Activated naive CD8-positive, alpha-beta T cell (primary cell): ENCODE measurements around the gene KRTAP15-1.

ENCODE experiments used
- H3K27ac Mint-ChIP-seq: one replicate; pipeline ENCODE4 v1.8.0; 2021; ENCODE audit warnings: mixed read lengths
- H3K27me3 Mint-ChIP-seq: one replicate; pipeline ENCODE4 v1.8.0; 2021; ENCODE audit warnings: mixed read lengths
- H3K36me3 Mint-ChIP-seq: one replicate; pipeline ENCODE4 v1.8.0; 2021; ENCODE audit warnings: mixed read lengths
- H3K4me1 Mint-ChIP-seq: one replicate; pipeline ENCODE4 v1.8.0; 2021; ENCODE audit warnings: low read depth, mixed read lengths
- H3K4me3 Mint-ChIP-seq: one replicate; pipeline ENCODE4 v1.8.0; 2021; ENCODE audit warnings: mild to moderate bottlenecking, mixed read lengths
- H3K9me3 Mint-ChIP-seq: one replicate; pipeline ENCODE4 v1.8.0; 2021; ENCODE audit warnings: low read depth, mixed read lengths

The KRTAP15-1 gene

GRCh38 chr21:30439975-30440374, at the start of gene KRTAP15-1:
Gene KRTAP15-1 (plus strand): TSS chr21:30440275. CDS start chr21:30440328, 53 bp downstream.
- Mint-ChIP-seq H3K9me3 (no peaks in the 10 kb centered on the region), H3K27ac (no peak within 1 kb of the TSS), H3K4me3 (no peak within 1 kb of the TSS), H3K27me3 (peaks cover 5% of the 10 kb centered on the region), H3K4me1 (no peaks in the 10 kb centered on the region), H3K36me3 (no peaks in the 10 kb centered on the region)

GRCh38 chr21:30391492-30392025, 48.5 kb upstream of the KRTAP15-1 start:
- H3K9me3 Mint-ChIP-seq: peaks cover 6% of the 10 kb centered on the region
- H3K27ac Mint-ChIP-seq: no peak overlapping the region
- no peaks in the 10 kb centered on the region for H3K36me3 Mint-ChIP-seq
- no peak overlapping the region for H3K4me3 Mint-ChIP-seq
- H3K4me1 Mint-ChIP-seq: no peaks in the 10 kb centered on the region
- peaks cover 2% of the 10 kb centered on the region for H3K27me3 Mint-ChIP-seq

- Mint-ChIP-seq H3K27me3 (peaks cover 5% of the 10 kb centered on the region), H3K27ac (no peak within 1 kb of the TSS), H3K4me1 (no peaks in the 10 kb centered on the region), H3K36me3 (no peaks in the 10 kb centered on the region), H3K4me3 (no peak within 1 kb of the TSS), H3K9me3 (peaks cover 3% of the 10 kb centered on the region)
Observed at GRCh38 chr21:30395731-30396130, 44.3 kb upstream of the KRTAP15-1 start, which contains the start of gene KRTAP13-1. Gene KRTAP13-1 (plus strand): TSS chr21:30396031. CDS start chr21:30396087, 56 bp downstream.

GRCh38 chr21:30408782-30409494, 31.1 kb upstream of the KRTAP15-1 start:
- Mint-ChIP-seq H3K4me1 (no peaks in the 10 kb centered on the region), H3K36me3 (no peaks in the 10 kb centered on the region), H3K4me3 (no peak overlapping the region), H3K27ac (no peak overlapping the region), H3K9me3 (peaks cover 14% of the 10 kb centered on the region), H3K27me3 (peaks cover 16% of the 10 kb centered on the region)

GRCh38 chr21:30415993-30416392, 24.1 kb upstream of the KRTAP15-1 start:
- no peaks in the 10 kb centered on the region for H3K36me3 Mint-ChIP-seq
- no peaks in the 10 kb centered on the region for H3K4me1 Mint-ChIP-seq
- H3K9me3 Mint-ChIP-seq: peaks cover 11% of the 10 kb centered on the region

GRCh38 chr21:30425826-30426225, 14.2 kb upstream of the KRTAP15-1 start, which contains the start of gene KRTAP13-3:
Gene KRTAP13-3 (minus strand): TSS chr21:30425926. CDS start chr21:30425912, 14 bp downstream.
- no peaks in the 10 kb centered on the region for H3K4me1 Mint-ChIP-seq
- H3K9me3 Mint-ChIP-seq: no peaks in the 10 kb centered on the region
- H3K27me3 Mint-ChIP-seq: peaks cover 2% of the 10 kb centered on the region
- no peak within 1 kb of the TSS for H3K4me3 Mint-ChIP-seq
- H3K36me3 Mint-ChIP-seq: no peaks in the 10 kb centered on the region
- no peak within 1 kb of the TSS for H3K27ac Mint-ChIP-seq

More at GRCh38 chr21:30415993-30416392, 24.1 kb upstream of the KRTAP15-1 start:
- H3K27ac Mint-ChIP-seq: no peak overlapping the region
- H3K27me3 Mint-ChIP-seq: no peaks in the 10 kb centered on the region
- no peak overlapping the region for H3K4me3 Mint-ChIP-seq

GRCh38 chr21:30426731-30427130, 13.3 kb upstream of the KRTAP15-1 start:
- H3K36me3 Mint-ChIP-seq: no peaks in the 10 kb centered on the region
- peaks cover 2% of the 10 kb centered on the region for H3K27me3 Mint-ChIP-seq
- no peak overlapping the region for H3K4me3 Mint-ChIP-seq
- no peak overlapping the region for H3K27ac Mint-ChIP-seq
- no peaks in the 10 kb centered on the region for H3K9me3 Mint-ChIP-seq
- H3K4me1 Mint-ChIP-seq: no peaks in the 10 kb centered on the region

GRCh38 chr21:30430170-30430655, 9.9 kb upstream of the KRTAP15-1 start, which contains the start of gene KRTAP13-4:
Gene KRTAP13-4 (plus strand): TSS chr21:30430220. CDS start chr21:30430276, 56 bp downstream.
- Mint-ChIP-seq H3K4me3 (no peak within 1 kb of the TSS), H3K36me3 (no peaks in the 10 kb centered on the region), H3K27ac (no peak within 1 kb of the TSS), H3K4me1 (no peaks in the 10 kb centered on the region), H3K9me3 (no peaks in the 10 kb centered on the region), H3K27me3 (peaks cover 5% of the 10 kb centered on the region)

- no peaks in the 10 kb centered on the region for H3K4me1 Mint-ChIP-seq
- no peaks in the 10 kb centered on the region for H3K36me3 Mint-ChIP-seq
- no peaks in the 10 kb centered on the region for H3K9me3 Mint-ChIP-seq
- H3K27ac Mint-ChIP-seq: no peak overlapping the region
- peaks cover 10% of the 10 kb centered on the region for H3K27me3 Mint-ChIP-seq
- H3K4me3 Mint-ChIP-seq: no peak overlapping the region
Observed at GRCh38 chr21:30434033-30434631, 5.9 kb upstream of the KRTAP15-1 start.

- Mint-ChIP-seq H3K4me3 (no peak overlapping the region), H3K27ac (no peak overlapping the region), H3K27me3 (peaks cover 8% of the 10 kb centered on the region), H3K36me3 (no peaks in the 10 kb centered on the region), H3K4me1 (no peaks in the 10 kb centered on the region), H3K9me3 (no peaks in the 10 kb centered on the region)
Observed at GRCh38 chr21:30437010-30437565, 3.0 kb upstream of the KRTAP15-1 start.

- H3K9me3 Mint-ChIP-seq: no peaks in the 10 kb centered on the region
- no peaks in the 10 kb centered on the region for H3K36me3 Mint-ChIP-seq
Observed at GRCh38 chr21:30443226-30443625, 3.2 kb downstream of the KRTAP15-1 start.

GRCh38 chr21:30444204-30444603, 4.1 kb downstream of the KRTAP15-1 start:
- H3K36me3 Mint-ChIP-seq: no peaks in the 10 kb centered on the region
- H3K27ac Mint-ChIP-seq: no peak overlapping the region
- H3K4me1 Mint-ChIP-seq: peaks cover 4% of the 10 kb centered on the region
- H3K4me3 Mint-ChIP-seq: no peak overlapping the region
- H3K9me3 Mint-ChIP-seq: no peaks in the 10 kb centered on the region
- H3K27me3 Mint-ChIP-seq: peaks cover 4% of the 10 kb centered on the region

More at GRCh38 chr21:30443226-30443625, 3.2 kb downstream of the KRTAP15-1 start:
- Mint-ChIP-seq H3K4me1 (peaks cover 4% of the 10 kb centered on the region), H3K4me3 (no peak overlapping the region), H3K27me3 (peaks cover 6% of the 10 kb centered on the region), H3K27ac (no peak overlapping the region)

GRCh38 chr21:30447056-30447455, 7.0 kb downstream of the KRTAP15-1 start:
- peaks cover 6% of the 10 kb centered on the region for H3K27me3 Mint-ChIP-seq
- H3K36me3 Mint-ChIP-seq: no peaks in the 10 kb centered on the region
- no peak overlapping the region for H3K4me3 Mint-ChIP-seq
- no peaks in the 10 kb centered on the region for H3K9me3 Mint-ChIP-seq
- H3K4me1 Mint-ChIP-seq: peaks cover 4% of the 10 kb centered on the region
- H3K27ac Mint-ChIP-seq: no peak overlapping the region

- peaks cover 4% of the 10 kb centered on the region for H3K4me1 Mint-ChIP-seq
- H3K27ac Mint-ChIP-seq: no peak overlapping the region
- H3K36me3 Mint-ChIP-seq: no peaks in the 10 kb centered on the region
- H3K9me3 Mint-ChIP-seq: no peaks in the 10 kb centered on the region
- no peak overlapping the region for H3K4me3 Mint-ChIP-seq
- H3K27me3 Mint-ChIP-seq: peaks cover 6% of the 10 kb centered on the region
Observed at GRCh38 chr21:30448514-30448913, 8.4 kb downstream of the KRTAP15-1 start.

- Mint-ChIP-seq H3K4me3 (no peak overlapping the region), H3K4me1 (no peaks in the 10 kb centered on the region), H3K27ac (no peak overlapping the region), H3K9me3 (peaks cover 3% of the 10 kb centered on the region), H3K27me3 (peaks cover 6% of the 10 kb centered on the region), H3K36me3 (no peaks in the 10 kb centered on the region)
Observed at GRCh38 chr21:30463713-30464112, 23.6 kb downstream of the KRTAP15-1 start.
